HG03064 (cell line): ENCODE results near the gene CD177.
"Not testable (repeated sequence)": the region's sequence is repeated elsewhere in the genome, so short reads cannot be mapped to it uniquely, and the experiment has no call there.

Experiments
- ATAC-seq: cut with Tn5 transposase; IDR thresholded peaks from one replicate; pipeline ENCODE4 v1.9.1; 2021; ENCODE audit warnings: low read depth; ENCODE audit not compliant: unreplicated experiment

The CD177 gene

DNA sequence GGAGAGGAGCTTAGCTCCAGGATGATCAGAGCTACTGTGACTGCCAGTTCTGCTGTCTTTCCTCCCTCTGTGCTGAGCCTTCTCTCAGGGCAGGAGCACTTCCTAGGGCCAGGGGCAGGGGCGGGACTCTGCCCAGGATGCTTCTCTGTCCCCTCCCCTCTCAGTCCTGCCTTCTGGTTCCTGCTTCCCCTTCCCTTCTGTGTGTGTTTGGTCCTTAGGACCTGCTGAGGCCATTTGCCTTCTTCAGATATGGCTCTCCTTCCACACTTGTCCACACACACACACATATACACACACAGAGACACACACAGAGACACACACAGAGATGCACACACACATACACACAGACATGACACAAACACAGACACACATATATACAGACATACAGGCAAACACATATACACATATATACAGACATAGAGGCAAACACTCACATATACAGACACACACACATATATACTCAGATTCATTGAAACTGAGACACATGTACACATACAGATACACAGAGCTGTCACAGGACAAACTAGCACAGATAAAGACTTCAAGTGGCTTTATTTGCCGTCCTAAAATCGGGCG is 22.0 kb upstream of the CD177 start:
- no peak for ATAC-seq

DNA sequence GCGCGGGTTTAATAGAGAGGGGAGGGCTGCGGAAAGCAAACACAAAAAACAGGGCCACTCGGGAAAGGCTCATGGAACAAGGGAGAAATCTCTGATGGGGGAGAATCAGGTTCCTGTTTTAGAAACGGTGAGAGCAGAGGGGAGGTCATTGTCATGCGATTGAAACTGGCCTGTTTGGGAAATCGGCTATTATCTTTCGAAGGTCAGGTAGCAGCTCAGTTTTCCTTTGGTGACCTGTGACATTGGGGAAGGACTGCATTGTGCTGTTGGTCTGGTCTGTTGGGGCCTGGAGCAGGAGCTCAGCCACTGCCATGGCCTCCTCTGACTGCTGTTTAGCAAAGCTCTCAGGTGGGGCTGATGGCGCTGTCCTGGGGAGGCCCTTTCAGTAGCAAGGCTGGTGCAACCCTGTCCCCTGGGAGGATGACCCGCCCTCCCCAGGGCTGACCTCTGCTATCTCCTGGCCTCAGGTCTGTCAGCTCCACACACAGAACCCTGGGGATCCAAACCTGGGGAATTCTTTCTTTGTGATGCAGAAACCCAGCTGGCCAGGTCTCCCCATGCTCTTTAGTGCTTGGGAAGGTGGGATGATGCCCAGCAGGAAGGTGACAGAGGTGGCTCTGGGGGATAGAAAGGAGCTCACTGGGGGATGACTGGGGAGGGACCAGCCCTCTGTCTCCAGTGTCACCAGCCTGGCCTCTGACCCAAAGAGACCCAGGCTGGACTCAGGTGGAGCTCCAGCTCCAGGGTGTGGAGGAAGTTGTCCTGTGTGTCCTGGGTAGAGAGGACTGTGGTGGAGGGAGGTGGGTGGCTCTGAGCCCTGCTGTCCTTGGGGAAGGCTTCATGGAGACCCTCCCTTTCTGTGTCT is 21.2 kb upstream of the CD177 start:
- no peak for ATAC-seq

DNA sequence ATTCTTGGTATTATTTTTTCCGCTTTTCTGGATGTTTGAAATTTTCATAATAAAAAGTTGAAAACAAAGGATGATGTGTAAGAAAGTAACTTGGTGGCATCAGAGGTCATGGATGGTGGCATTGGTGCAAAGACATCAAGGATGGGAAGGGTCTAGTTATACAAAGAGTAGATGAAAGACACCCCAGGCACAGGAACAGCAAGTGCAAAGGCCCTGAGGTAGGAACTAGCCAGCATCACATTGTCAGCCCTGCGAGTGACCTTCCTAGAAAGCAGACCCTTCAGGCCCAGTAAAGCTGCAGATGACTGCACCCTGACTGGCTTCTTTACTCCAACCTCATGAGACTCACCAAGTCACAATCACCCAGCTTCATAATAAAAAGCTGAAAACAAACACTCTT is 17.0 kb upstream of the CD177 start:
- not testable (repeated sequence) for ATAC-seq

DNA sequence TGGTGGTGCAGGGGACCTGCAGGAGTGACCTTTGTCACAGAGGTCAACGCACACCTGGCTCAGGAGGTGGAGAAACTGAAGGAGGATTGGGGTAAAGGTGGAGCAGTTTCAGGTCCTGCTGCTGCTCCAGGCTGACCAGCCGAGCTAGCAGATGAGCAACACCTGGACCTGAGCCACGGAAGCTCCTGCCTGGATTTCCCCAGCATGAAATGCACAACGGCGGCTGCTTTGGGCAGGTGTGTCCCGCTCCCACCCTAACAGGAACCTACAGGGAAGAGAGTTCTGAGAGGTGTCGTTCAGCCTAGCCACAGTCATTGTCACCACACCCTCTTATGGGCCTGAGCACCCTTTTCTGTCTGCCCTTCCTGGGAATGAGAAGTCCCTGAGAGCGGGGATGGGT is 15.7 kb upstream of the CD177 start:
- no peak for ATAC-seq

DNA sequence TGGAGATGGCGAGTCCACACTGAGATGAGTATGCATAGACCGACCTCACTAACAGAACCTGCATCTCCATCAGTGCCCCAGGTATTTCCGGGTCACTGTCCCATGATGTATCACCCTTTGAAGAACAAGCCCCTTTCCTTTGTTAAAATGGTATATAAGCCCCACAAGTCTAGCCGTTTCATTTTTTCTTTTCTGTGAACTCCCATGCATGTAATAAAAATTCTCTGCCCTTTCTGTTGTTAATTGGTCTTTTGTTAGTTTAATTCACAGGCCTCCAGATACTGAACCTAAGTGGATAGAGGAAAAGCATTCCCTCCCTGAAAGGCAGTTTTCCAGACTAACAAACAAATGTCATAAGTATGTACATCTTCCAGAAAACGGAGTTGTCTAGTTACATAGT is 15.0 kb upstream of the CD177 start:
- ATAC-seq = no peak

DNA sequence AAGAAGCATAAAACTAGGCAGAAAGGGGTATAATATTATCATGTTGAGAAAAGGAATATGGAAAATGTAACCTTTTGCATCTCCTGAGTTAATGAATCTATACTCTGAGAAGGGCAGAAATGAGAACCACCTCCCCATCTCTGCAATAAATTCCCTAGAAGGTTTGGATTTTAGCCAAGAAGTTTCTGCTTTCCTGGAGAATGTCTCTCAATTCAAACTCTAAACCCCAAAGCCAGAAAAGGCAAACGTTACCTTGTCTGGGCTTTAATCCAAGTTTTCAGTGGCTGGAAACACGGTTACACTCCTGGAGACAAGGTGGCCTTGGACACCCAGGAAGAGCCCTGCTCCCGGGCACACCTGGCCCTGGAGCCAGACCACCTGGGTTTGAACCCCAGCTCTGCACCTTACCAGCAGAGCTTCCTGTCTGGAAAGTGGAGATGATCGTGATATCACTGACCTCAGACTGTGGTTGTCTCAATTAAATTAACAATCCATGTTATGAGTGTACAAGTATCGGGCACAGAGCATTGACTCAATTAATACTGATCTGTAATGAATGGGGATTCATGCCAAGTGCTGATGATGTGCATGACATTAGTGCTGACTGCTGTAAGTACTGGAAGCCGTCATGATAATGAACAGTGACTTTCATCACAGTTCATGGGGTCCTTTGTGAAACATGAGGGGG is 14.1 kb upstream of the CD177 start:
- ATAC-seq = not testable (repeated sequence)

DNA sequence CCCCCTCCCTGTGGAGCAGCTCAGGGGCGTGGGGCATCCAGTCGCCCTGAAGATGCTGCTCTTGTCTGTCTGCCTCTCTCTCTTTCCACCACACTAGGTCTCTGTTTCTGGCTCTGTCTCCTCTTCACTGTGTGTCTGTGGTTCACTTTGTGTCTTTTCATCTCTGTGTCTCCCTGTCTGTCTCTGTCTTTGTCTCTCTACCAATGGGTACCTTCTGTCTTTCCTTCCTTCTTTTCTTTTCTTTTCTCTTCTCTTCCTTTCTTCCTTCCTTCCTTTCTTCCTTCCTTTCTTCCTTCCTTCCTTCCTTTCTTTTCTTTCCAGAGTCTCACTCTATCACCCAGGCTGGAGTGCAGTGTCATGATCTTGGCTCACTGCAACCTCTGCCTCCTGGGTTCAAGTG is 13.4 kb upstream of the CD177 start:
- not testable (repeated sequence) for ATAC-seq

DNA sequence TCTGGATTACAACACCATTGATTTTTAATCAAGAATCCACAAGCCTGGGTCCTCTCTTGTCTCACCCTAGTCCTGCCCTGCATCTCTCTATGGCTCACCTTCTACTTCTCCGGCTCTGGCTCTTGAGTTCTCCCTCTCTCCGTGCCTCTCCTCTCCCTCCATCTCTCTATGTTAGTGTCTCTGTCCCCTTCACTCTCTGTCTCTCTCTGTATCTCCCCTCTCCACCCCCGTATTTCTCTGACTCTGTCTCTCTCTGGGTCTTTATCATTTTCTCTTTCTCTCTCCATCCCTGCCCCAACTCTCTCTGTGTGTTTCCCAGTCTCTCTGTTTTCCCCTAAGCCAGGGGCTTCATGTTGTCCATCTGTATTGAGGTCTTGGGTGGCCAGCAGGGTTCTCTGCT is 12.4 kb upstream of the CD177 start:
- not testable (repeated sequence) for ATAC-seq

DNA sequence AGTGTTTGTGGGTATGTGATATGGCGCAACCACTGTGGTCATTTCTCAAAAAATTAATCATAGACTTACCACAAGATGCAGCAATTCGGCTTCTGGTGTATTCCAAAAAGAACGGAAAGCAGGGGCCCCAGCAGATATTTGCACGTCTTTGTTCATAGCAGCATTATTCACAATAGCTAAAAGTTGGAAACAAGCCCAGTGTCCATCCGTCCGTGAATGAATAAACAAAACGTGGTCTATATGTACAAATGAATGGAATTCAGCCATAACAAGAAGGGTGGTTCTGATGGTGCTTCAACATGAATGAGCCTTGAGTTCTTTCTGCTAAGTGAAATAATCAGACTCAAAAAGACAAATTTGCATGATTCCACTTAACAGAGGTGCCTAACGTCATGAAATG is 11.4 kb upstream of the CD177 start:
- ATAC-seq = not testable (repeated sequence)

DNA sequence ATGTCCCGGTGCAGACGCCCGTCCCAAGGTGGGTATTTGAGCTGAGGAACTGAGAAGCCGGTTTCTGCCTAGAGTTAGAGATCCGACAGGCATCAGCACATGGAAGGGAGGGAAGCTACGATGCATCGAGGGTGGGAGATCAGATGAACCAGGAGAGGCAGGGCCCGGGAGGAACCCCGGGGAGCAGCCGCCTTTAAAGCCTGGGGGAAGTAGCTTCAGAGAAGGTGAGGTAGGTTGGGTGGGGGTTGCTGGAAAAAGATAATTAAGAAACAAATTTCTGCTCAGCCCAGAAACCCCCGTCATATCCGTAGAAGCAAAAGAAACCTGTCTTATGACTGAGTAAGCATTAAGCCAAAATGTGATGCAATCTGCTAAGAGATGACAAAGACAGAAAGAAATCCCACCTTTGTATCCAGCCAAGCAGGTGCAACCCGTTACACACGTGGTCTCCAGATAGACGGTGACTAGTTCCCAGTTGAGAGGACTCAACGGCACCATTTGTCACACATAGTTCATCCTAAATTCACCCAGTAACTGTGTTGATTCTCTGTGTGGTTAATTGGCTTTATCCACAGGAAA is 9.1 kb upstream of the CD177 start:
- not testable (repeated sequence) for ATAC-seq

DNA sequence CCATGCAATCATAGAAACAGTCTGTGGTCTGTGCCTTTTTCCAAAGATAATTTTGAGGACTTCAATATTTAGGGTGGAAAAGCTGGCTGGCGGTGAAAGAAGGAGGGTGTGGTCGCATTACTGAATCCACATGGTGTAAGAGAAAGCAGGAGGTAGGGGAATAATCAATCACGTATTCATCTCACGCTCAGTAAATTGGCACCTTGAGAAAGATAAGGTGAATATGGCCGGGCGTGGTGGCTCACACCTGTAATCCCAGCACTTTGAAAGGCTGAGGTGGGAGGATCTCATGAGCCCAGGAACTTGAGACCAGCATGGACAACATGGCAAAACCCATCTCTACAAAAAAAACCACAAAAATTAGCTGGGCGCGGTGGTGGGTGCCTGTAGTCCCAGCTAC is 3.7 kb upstream of the CD177 start:
- not testable (repeated sequence) for ATAC-seq

DNA sequence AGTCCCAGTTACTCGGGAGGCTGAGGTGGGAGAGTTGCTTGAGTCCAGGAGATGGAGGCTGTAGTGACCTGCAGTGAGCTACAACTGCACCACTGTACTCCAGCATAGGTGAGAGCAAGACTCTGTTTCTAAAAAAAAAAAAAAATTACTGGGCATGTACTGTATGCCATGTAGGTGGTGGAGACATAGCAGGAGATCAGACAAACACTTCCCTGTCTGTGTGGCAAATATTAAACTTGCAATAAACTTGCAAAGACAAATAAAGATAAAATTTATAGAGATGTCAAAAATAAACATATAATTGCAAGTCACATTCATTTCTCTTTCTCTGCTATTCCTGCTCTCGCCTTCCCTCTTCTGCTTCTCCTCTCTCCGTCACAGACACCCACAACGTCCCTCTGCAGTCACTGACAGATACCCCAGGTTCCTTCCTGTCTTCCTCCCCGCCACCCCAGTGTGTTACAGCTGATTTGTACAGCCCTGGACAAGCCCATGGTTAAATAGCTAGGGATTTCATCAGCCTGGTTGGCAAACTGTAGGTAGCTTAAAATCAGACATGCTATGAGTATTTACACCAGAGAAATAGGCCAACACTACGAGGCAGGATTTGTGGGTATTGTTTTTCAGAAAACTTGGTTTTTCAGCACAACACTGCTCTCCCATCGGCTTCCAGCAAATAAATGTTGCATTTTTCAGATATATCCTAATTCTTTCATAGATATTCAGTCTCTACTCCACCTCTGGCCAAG is 1.3 kb upstream of the CD177 start:
- ATAC-seq = no peak

DNA sequence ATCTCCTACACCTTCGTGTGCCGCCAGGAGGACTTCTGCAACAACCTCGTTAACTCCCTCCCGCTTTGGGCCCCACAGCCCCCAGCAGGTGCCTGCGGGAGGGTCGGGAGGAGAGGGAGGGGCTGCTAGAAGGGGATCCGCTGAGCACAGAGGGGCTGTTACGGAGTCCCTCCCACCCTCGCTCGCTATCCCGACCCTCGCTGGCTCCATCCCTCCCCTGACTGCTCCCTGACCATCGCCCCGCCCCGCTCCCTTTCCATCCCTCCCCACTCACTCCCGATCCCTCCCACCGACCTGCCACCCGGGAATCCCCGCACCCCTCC is 780 bp downstream of the CD177 start:
- no peak for ATAC-seq

DNA sequence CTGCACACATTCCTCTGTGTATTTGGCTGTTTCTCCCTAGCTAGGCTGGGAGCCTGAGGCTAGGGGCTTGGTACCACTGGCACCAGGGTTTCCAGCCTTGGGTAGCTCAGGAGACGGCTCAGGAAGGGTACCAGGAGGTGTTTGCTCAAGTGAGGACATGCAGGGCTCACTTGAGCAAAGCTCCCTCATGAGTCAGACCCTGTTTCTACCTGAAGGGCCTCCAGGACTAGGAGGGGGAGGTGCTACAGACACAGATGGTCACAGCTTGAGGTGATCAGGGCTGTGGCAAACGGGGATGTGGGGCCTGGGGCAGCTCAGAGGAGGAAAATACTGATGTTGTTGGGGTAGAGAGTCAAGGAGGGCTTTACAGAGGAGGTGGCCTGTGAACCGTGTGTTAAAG is 3.3 kb downstream of the CD177 start:
- not testable (repeated sequence) for ATAC-seq

DNA sequence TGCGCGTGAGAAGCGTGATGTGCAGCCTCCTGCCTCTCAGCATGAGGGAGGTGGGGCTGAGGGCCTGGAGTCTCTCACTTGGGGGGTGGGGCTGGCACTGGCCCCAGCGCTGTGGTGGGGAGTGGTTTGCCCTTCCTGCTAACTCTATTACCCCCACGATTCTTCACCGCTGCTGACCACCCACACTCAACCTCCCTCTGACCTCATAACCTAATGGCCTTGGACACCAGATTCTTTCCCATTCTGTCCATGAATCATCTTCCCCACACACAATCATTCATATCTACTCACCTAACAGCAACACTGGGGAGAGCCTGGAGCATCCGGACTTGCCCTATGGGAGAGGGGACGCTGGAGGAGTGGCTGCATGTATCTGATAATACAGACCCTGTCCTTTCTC is 8.7 kb downstream of the CD177 start:
- no peak for ATAC-seq

DNA sequence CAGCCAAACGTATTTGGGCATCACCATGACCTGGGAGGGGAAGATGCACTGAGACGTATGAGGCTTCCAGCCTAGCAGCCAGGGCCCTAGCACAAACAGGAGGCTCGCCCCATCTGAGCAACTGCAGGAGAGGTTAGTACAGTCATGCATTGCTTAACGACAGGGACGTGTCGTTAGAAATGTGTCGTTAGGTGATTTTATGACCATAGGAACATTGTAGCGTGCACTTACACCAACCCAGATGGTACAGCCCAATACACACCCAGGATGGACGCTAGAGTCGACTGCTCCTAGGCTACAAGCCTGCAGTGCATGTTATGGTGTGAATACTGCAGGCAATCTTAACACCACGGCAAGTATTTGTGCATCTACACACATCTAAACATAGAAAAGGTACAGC is 9.3 kb downstream of the CD177 start:
- no peak for ATAC-seq

DNA sequence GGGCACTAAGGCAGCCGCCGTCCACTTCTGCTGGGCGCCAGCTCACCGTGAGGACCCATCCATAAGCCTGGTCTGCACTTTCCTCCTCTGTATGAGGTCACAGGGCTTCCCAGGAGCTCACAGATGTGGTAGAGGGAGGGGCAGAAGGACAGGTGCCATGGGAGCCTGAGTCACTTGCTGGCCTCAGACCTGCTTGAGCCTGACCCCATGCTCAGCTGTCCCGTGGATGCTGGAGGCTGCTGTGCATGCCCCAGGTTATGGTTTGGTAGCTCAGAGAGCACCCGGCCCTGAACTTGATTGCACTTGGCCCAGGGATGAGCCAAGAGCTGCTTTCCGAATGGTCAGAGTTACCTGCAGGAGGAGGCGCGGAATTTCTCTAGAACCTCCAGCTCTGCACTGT is 12.2 kb downstream of the CD177 start:
- ATAC-seq = not testable (repeated sequence)

DNA sequence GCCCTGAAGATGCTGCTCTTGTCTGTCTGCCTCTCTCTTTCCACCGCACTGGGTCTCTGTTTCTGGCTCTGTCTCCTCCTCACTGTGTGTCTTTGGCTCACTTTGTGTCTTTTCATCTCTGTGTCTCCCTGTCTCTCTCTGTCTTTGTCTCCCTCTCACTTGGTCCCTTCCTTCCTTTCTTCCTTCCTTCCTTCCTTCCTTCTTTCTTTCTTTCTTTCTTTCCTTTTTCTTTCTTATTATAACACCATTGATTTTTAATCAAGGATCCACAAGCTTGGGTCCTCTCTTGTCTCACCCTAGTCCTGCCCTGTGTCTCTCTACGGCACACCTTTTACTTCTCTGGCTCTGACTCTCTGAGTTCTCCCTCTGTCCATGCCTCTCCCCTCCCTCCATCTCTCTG is 14.3 kb downstream of the CD177 start:
- no peak for ATAC-seq

DNA sequence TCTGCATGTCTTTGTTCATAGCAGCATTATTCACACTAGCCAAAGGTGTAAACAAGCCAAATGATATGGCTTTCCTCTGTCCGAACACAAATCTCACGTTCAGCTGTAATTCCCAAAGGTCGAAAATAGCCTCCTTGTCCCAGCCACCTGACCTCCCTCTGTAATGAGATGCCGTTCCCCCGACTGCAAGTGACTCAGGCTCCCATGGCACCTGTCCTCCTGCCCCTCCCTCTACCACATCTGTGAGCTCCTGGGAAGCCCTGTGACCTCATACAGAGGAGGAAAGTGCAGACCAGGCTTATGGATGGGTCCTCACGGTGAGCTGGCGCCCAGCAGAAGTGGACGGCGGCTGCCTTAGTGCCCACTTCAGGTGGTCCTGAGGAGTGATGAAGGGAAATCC is 15.4 kb downstream of the CD177 start:
- not testable (repeated sequence) for ATAC-seq

DNA sequence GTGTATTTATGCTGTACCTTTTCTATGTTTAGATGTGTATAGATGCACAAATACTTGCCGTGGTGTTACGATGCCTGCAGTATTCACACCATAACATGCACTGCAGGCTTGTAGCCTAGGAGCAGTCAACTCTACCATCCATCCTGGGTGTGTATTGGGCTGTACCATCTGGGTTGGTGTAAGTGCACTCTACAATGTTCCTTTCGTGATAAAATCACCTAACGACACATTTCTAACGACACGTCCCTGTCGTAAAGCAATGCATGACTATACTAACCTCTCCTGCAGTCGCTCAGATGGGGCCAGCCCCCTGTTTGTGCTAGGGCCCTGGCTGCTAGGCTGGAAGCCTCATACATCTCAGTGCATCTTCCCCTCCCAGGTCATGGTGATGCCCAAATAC is 18.4 kb downstream of the CD177 start:
- no peak for ATAC-seq

DNA sequence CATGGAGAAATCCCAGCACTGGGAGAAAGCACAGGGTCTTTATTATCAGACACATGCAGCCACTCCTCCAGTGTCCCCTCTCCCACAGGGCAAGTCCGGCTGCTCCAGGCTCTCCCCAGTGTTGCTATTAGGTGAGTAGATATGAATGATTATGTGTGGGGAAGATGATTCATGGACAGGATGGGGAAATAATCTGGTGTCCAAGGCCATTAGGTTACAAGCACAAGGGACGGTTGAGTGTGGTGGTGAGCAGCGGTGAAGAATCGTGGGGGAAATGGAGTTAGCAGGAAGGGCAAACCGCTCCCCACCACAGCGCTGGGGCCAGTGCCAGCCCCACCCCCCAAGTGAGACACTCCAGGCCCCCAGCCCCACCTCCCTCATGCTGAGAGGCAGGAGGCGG is 19.0 kb downstream of the CD177 start:
- ATAC-seq = no peak
